Body of pancreas (tissue), 4 donors: ENCODE measurements around the gene INPP5K.

Source experiments
- POLR2A ChIP-seq, 3 donors: fragments of 450-650 bp; IDR thresholded peaks; one replicate each; pipeline ENCODE4 v1.6.1; 2016; ENCODE audit warnings: antibody characterized with exemption in 3 of 3, mild to moderate bottlenecking in 2 of 3
- TF ChIP-seq, protein P1 (sequence below), 7 experiments: fragments of 450-650 bp in 4 of 7; fragments of 200-600 bp in 3 of 7; sonication (generic) in 3 of 7; IDR thresholded peaks; one replicate each; pipeline ENCODE4 v1.5.1; 2016 to 2019; ENCODE audit warnings: antibody characterized with exemption in 7 of 7

DNA sequence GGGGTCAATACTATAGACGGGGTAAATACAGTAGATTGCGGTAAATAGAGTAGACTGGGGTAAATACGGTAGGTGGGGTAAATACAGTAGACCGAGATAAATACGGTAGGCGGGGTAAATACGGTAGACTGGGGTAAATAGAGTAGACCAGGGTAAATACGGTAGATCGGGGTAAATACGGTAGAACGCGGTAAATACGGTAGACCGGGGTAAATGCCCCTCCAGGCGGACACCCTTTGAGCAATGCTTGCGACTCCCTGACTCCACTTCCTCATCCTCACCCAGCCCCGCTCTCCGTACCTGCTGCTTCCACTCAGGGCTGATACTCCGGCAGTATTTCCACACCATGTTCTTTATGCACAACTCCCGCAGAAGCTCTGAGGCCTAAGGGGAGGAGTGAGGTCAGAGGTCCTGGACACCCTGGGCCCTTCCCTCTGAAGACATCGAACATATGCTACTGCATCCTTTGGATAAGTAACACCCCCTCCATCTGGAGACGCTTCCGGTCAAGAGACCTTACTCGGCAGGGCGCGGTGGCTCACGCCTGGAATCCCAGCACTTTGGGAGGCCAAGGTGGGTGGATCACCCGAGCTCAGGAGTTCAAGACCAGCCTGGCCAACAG is 47.1 kb downstream of the INPP5K start:
- TF ChIP-seq POLR2A (IDR thresholded peaks at IDR 0.05), result no peak
- TF ChIP-seq, protein P1, sequence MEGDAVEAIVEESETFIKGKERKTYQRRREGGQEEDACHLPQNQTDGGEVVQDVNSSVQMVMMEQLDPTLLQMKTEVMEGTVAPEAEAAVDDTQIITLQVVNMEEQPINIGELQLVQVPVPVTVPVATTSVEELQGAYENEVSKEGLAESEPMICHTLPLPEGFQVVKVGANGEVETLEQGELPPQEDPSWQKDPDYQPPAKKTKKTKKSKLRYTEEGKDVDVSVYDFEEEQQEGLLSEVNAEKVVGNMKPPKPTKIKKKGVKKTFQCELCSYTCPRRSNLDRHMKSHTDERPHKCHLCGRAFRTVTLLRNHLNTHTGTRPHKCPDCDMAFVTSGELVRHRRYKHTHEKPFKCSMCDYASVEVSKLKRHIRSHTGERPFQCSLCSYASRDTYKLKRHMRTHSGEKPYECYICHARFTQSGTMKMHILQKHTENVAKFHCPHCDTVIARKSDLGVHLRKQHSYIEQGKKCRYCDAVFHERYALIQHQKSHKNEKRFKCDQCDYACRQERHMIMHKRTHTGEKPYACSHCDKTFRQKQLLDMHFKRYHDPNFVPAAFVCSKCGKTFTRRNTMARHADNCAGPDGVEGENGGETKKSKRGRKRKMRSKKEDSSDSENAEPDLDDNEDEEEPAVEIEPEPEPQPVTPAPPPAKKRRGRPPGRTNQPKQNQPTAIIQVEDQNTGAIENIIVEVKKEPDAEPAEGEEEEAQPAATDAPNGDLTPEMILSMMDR (IDR thresholded peaks at IDR 0.05), result no peak
